GM18858 (cell line): Measurements from ENCODE around the gene CDH4.
"Not testable (repeated sequence)": the region's sequence is repeated elsewhere in the genome, so short reads cannot be mapped to it uniquely, and the experiment has no call there.

Source experiments
- ATAC-seq: cut with Tn5 transposase; IDR thresholded peaks from one replicate; pipeline ENCODE4 v1.9.1; 2021; ENCODE audit not compliant: unreplicated experiment

CDH4 gene

DNA sequence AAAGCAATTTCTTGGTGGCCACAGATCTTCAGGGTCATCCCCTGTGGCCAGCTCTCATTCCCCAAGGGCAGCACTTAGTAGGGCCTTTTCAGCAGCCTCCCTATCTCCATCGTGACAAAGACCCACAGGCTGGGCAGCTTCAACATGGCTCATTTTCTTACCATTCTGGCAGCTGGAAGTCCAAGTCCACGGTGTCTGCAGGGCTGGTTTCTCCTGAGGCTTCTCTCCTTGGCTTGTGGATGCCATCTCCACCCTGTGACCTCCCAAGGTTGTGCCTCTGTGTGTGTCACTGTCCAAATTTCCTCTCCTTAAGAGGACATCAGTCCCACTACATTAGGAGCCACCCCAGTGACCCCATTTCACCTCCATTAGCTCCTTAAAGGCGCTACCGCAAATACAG is 161.7 kb downstream of the CDH4 start:
- ATAC-seq = no peak

DNA sequence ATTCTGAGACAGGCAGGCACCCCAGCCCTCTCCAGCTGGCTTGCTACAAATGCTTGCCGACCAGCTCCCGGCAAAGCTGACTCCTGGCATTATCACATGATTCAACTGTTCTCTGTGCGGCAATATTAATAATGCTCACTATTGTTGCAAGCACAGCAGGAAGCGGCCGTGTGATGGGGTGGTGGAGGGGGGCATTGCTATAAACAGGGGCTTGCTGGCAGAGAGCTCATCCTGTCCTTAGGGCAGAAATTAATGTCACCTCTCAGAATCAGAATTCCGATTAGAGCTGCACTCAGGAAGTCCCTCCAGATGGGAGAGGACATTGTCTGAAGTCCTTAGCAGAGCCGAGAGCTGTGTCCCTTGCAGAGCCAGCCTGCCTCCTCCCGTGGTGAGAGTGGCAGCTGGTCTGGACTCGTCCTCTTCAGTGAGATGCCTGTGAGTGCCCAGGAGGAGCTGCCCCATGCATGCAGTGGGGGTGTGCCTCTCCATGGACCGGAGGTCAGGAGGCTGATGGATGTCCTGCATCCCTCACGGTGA is 162.5 kb downstream of the CDH4 start:
- no peak for ATAC-seq

DNA sequence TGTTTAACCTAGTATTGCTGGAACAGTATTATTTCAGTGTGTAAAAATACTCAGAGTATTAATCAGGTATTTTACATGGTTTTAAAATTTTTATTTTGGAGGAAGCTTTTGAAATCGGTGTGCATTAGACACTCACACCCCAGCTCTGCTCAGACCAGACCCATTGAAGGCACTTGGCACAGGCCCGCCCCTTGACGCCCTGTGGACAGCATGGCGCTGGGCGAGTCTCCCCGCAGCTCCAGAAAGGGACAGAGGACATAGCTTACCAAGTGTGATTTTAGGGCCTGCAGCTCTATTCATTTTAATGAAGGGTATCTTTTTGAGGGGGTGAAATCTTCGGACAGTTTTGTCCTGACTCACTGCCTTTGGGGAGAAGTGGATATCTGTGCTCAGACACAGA is 164.5 kb downstream of the CDH4 start:
- no peak for ATAC-seq

- no peak for ATAC-seq
These were observed 165.3 kb downstream of the CDH4 start for GRCh38 chr20:61417221-61417941.

DNA sequence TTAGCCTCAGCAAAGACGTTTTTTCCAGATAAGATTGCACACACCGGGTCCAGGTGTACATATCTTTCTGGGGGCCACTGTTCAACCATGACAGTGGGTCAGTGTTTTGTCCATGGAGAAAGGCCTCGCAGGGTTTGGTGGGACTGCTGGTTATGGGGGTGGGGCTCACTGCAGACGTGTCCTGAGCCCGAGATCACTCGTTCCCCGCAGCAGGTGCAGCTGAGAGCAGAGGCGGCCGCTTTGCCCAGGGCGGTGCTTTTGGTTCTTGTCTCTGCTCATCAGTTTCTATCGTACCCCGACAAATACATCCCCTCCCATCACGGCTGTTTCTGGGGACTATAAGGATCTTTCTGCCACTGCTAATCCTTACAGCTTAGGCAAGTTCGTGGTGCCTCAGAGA is 166.9 kb downstream of the CDH4 start:
- no peak for ATAC-seq

DNA sequence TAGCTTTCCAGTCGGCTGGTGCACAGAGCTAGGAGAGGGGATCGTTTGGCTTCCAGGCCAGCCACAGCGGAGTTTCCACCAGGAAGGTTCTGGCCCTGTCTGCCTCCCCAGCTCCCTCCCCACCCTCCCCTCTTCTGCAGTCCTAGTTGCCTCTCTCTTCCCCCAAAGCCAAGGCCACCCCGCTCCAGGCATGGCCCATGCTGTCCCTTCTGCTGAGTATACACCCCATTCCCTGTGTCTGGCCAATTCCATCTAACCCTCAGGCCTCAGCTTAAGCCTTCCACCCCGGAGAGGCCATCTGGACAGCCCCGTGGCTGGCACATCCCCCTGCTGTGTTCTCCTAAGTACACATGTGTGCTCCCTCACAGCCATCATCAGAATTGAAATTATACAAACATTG is 167.4 kb downstream of the CDH4 start:
- no peak for ATAC-seq

- ATAC-seq = no peak
These were observed 168.0 kb downstream of the CDH4 start for GRCh38 chr20:61420056-61420455.

GRCh38 chr20:61420781-61421180 is 168.7 kb downstream of the CDH4 start:
- no peak for ATAC-seq

DNA sequence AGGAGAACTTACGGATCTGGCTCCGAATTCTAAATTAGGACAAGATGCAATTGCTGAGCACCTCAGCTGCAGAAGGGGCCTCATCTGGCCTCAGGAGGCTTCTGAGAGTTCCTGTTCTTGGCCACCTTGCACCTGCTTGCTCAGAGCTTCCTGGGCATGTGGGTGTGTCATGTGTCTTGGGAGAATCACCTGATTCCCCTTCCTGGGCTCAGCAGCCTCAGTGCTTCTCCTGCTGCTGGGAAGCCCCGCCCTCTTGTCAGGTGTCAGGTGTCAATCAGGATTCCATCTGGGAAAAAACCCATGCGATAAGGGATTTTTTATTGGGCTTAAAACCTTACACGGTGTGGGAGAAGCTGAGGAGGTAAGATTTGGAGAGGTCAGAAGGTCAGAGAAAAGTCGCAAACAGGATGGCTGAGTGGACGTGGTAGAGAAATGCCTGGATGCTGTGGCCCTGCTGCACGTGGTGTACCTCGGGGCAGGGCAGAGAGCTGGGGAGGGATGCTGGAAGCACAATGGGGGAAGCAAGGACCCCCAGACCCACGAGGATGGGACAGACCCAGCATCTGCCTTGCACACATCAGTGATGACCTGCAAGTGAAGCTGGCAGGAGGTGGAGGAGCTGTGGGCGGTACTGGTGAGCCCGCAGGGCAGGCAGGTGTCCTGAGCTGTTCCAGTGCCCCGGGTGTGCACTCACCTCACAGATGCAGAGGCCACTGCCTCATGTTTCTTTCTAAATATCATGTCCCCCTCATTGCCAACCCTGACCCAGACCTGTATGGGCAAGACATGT is 170.8 kb downstream of the CDH4 start:
- no peak for ATAC-seq

- ATAC-seq = no peak
These were observed 172.1 kb downstream of the CDH4 start for GRCh38 chr20:61424011-61424627.

- ATAC-seq = no peak
These were observed 172.8 kb downstream of the CDH4 start for GRCh38 chr20:61424628-61425420.

DNA sequence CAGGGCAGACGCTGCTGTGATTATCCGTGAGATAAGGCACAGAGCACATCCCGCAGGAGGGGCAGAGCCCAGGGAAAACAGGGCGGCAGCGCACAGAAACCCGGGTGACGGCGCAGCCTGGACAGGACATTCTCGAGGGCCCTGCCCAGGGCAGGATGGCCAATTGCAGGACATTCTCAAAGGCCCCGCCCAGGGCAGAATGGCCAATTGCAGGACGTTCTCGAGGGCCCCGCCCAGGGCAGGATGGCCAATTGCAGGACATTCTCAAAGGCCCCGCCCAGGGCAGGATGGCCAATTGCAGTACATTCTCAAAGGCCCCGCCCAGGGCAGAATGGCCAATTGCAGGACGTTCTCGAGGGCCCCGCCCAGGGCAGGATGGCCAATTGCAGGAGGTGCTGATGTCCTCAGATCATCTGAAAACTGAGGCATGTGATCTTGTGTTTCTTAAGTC is 173.5 kb downstream of the CDH4 start:
- not testable (repeated sequence) for ATAC-seq

- ATAC-seq = no peak
These were observed 174.3 kb downstream of the CDH4 start for GRCh38 chr20:61426352-61426751.

DNA sequence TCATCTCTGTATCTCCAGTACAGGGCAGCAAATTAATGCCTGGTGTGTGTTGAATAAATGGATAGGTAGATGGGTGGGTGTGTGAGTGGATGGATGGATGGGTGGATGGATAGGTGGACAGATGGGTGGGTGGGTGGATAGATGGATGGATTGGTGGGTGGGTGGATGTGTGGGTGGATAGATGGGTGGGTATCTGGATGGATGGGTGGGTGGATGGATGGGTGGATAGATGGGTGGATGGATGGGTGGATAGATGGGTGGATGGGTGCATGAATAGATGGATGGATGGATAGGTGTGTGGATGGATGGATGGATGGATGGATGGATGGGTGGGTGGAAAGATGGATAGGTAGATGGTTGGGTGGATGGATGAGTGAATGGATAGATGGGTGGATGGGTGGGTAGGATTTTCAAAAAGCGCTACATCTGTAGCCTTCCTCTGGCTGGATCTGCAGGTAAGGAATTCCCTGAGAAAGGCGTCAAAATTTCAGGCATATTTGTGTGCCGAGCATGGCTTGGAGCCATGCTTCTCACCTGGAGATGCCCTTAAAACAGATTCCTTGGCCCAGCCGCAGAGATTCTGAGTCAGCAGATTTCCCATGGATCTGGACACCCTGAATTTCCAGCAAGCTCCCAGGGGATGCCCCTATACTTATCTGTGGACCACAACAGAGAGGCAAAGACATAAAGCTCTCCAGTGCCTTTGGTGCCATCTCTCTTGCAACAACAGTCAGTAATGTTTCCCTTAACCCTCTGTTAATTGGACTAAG is 177.6 kb downstream of the CDH4 start:
- no peak for ATAC-seq

DNA sequence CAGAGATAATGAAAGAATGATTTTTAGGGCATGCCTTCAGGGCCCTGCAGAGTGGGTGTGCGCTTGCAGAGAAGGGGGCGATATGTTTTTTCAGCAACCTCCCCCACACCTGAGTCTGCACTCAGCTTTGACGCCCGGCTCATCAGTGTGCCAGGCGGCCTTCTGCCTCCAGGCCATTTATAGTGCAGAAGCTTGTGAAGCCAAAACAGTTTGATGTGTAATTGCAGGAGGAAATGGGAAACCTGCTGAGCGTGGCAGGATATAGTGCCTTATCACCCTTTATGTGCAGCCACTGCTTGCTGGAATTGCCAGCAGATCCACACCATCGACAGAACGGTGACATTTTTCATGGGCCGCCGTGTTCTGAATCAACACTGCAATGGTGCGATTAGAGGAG is 178.2 kb downstream of the CDH4 start:
- no peak for ATAC-seq

- ATAC-seq = no peak
These were observed 181.1 kb downstream of the CDH4 start for GRCh38 chr20:61433176-61433575.

DNA sequence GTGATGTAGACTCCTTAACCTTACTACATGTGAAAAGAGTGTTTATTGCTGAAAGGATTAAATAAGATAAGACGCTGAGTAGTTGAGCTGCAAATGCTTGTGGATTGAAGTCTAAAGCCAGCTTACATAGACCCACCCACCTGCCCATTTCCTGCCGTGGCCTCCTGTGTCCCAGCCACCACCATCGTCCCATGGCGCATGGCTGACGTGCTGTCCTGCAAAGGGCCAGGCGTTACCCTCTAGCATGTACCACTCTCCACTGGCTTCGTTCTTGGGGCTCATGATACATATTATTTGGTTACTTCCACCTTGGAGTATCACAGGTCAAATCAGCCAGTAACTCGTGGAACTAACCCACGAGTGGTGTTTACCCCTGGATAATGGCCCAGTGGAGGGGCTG is 181.8 kb downstream of the CDH4 start:
- no peak for ATAC-seq

- no peak for ATAC-seq
These were observed 182.3 kb downstream of the CDH4 start for GRCh38 chr20:61434341-61434781.

- ATAC-seq = no peak
These were observed 183.2 kb downstream of the CDH4 start for GRCh38 chr20:61435184-61435822.

GRCh38 chr20:61435823-61436220 is 183.8 kb downstream of the CDH4 start:
- no peak for ATAC-seq
